Stimulated activated CD4-positive, alpha-beta T cell treated with anti-CD3 and anti-CD28 coated beads, Interleukin-15, amount 100 ng/mL, for 48 hours (primary cell): Measurements from ENCODE around the gene SYT1.
"Not testable (repeated sequence)": the region's sequence is repeated elsewhere in the genome, so short reads cannot be mapped to it uniquely, and the experiment has no call there.

Experiments
- DNase-seq, 2 donors: peaks; one replicate each; pipeline ENCODE4 v3.0.0-alpha.2; 2020; ENCODE audit warnings: low read depth in 2 of 2

Gene SYT1

DNA sequence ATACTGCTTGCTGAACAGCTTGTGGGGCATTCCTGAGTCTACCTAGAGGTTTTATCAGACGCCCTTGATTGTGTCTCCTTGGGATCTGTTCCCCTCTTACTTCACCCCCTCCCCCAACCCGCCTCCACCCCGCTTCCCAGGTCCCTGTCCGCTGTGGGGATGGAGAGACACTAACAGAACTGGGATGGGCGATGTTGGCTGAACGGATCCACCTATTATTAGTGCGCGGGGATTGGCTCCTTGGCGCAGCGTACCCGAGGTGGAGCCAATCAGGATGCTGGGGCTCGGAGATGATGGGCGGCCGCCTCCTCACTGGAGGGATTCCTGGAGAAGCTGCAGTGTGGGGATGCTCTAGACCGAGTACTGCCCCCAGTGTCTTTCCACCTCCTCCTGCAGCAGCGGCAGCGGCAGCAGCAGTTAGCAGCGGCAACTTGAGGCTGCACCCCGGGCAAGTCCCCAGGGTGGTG lies at the start of gene SYT1:
Gene SYT1, plus strand, starts transcription at position 372 of the 467 bp plus-strand sequence.
- DNase-seq = no peak

DNA sequence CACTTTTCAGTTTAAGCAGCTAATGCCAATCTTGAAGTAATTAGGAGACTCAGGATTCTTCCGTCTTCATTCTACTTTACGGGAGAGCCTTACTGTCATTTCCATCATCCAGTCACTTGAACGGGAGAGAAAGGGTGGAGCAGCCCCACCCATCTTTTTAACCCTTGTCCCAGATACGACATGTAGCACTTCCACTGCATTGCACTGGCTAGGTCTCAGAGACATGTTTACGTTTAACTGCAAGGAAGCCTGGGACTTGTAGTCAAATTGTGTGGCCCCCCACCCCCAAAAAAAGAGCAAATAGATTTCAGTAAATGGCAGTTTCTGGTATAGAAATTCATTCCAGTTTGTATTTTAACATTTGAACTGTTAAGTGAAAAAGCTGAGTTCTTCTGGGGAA lies 46.1 kb upstream of the SYT1 start:
- DNase-seq = no peak

DNA sequence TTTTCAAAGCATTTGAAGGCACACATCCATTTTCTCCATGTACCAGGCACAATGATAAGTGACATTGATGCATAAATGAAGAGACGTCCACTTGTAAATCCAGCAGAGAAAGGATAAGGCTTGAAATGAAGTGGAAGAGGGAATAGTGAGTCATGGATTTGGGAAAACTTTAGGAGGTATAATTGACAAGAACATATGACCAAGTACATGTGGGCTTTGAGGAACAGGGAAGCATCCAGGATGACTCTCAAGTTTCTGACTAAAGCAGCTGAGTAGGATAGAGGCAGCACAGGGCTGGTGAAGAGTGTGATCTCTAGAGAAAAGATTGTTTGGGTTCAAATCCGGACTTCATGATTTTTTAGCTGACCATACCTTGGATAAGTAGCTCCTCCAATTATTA lies 43.6 kb upstream of the SYT1 start:
- no peak for DNase-seq

DNA sequence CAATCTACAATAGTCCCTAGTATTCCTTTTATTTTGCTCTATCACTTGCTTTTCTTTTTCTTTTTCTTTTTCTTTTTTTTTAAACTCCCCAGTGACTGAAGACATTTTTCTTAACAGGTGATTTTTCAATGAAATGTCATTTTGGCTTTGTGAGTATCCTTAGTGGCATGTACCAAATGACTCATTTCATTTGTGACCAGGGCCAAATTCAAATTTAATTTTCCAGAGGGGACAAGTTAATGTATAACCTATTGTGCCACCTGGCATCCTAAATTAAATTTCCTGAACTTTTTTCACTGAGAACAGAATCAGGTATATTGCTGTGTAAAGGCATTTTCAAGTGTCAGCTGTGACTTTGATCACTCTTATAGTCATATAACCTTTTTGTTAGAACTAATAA lies 39.7 kb upstream of the SYT1 start:
- DNase-seq = no peak

DNA sequence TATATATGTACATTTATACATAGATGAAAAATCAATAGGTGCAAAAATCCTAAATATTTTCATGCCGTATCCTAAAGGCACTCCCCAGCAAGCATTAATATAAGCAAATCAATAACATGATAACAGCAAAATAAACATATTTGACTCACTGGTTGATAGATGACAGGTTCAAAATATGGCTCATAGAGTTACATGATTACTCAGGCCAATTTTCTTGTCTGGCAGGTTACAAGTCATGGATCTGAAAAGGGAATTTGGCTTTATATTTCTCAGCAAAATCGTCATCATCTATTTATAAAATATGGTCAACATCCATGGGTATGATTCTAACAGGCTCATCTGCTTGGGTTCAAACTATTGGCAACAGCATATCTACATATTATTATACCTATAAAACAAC lies 34.9 kb upstream of the SYT1 start:
- DNase-seq = no peak

DNA sequence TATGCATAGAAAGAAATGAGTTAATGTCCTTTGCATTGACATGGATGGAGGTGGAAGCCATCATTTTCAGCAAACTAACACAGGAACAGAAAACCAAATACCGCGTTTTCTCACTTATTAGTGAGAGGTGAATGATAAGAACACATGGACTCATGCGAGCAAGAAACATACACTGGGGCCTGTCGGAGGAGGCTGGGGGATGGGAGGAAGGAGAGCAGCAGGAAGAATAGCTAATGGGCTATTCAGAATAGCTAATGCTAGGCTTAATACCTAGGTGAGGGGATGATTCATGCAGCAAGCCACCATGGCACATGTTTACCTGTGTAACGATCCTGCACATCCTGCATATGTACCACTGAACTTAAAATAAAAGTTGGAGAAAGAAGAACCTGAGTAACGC lies 29.1 kb upstream of the SYT1 start:
- DNase-seq = no peak

DNA sequence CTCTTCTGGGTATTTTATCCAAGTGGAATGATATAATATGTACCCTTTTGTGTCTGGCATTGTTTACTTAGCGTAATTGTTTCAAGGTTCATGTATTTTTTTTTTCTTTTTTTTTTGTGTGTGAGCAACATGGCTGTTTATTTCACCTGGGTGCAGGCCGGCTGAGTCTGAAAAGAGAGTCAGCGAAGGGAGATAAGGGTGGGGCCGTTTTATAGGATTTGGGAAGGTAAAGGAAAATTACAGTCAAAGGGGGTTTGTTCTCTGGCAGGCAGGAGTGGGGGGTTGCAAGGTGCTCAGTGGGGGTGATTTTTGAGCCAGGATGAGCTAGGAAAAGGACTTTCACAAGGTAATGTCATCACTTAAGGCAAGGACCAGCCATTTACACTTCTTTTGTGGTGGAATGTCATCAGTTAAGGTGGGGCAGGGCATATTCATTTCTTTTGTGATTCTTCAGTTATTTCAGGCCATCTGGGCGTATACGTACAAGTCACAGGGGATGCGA lies 24.0 kb upstream of the SYT1 start:
- not testable (repeated sequence) for DNase-seq

DNA sequence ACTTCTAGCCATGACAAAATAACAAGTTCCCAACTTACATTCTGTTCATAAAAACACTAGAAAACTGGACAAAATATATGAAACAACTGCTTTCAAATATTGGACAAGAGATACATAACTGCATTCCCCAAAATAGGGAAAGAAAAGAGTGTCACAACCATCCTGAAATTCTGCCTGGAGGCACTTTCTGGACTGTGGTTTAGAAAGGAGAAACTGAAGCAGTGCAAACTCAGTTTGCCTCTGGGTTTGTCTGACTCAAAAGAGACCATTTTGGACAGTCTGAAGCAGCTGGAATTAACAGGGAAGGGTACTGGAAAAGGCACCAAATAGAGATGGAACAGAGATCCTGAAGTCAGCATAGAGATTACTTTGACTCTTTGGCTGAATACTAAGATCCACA lies 11.3 kb upstream of the SYT1 start:
- DNase-seq = no peak

DNA sequence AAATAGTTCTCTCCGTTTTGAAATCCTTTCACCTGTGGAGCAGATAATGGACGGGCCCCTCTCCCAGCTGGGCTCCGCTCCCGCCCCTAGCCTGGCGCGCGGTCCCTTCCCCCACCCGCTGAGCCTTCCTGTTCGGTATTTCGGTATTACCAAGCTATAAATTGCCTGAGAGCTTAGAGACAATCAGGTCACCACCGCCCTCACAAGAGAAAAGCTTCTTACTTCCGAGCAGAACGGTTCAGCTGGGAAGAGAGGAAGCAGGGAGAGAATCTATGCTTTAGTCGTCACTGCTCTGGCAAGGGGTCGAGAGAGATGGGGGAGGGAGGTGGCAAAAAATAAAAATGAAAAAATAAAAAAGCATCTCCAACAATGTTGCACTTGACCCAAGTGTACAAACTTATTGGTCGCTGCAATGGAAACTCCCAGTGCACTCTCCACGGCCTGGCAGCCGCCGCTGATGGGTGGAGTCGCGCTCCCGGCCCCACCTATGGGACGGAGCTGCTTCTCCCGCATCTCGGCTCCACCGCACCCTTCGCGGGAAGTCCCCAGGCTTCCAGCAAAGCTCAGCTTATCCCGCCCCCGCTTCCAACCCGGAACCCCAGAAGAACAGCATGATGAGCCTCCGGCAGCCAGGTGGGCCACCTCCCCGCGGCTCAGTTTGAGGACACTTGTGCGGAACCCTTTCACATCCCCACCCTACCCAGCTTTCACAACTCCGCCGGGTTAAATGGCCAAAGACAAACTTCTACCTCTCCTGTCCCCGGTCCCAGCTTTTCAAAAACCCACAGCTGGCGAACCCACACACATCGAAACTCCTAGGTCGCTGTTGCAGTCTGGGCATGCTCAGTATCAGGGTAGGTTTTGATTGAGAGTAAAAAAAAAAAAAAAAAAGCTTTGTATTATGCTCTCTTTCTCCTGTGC lies 832 bp upstream of the SYT1 start:
- DNase-seq = no peak

DNA sequence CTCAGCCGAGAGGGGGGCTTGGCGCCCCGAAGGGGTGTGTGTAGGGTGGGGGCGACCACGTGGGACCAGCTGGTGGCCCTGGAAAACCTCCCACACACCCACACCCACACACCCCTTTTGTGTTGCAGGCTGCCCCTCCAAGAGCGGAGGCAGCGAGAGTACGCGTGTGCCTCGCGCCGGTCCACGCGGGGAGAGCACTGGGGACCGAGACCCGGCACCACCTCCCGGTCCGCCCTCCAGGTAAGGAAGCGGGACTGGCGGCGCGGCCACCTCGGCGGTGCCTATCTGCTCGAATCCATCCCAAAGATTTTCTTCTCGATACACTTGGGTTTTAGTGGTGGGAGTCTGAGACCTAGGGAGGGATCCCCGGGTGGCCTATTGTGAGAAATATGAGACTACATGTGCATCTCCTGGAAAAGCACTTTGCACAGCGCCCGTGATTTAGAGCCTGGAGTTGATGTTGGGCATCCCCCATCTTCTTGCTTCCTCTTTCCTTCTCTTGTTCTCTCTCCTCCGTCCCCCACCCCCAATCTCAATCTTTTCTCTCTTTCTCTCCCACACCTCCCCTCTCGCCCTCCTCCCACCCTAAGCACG lies 393 bp downstream of the SYT1 start:
- DNase-seq = no peak

DNA sequence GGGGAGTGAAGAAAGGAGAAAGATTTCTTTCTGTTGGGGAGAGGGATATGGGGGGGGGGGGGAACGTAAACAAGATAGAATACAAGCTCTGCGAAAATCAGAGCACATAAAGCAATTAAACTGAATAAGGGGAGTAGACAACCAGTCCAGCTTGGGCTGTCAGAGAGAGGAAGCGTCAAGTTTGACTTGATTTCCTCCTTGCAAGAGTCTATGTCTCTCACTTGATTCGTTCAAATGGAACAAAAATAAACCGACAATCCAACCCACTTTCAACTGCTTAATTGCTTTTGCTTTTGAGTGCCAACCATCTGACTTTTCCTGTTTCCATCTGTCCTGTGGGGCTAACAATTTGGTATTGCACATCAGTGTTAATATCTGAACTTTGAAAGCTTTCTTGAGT lies 942 bp downstream of the SYT1 start:
- DNase-seq = no peak

DNA sequence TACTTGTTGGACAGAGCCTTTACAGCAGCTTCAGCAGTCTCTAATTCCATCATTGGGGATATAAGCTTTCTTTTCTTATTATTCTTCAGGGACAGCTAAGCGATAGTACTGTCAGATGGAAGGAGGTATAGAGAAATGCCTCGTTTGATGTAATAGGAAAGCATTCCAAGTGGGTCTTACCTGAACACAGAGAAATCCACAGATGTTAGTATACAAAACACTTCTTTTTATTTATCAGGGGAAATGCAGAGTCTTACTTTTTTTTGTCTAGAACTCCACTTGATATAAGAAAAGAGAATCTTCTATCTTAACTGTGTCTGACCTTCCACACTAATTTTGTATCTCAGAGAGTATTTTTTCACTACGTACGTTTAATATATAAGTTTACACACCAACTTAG lies 1.9 kb downstream of the SYT1 start:
- DNase-seq = no peak

DNA sequence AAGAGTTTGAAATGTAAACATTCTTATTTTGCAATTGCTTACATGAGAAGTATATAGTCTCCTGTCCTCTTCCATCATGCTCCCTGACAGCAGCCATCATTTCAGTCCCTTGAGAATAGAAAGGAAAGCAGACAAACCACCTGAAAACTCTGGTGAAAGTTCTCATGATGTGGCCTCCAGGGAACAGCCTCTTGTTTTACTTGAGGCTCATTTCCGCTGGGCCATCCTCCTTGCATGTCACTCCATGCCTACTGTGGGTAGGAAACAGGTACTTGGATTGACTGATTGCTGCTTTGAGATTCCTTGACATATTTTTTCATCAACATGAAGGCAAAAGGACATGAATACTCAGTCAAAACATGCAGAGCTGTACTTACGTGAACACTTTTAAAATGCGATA lies 6.0 kb downstream of the SYT1 start:
- no peak for DNase-seq

DNA sequence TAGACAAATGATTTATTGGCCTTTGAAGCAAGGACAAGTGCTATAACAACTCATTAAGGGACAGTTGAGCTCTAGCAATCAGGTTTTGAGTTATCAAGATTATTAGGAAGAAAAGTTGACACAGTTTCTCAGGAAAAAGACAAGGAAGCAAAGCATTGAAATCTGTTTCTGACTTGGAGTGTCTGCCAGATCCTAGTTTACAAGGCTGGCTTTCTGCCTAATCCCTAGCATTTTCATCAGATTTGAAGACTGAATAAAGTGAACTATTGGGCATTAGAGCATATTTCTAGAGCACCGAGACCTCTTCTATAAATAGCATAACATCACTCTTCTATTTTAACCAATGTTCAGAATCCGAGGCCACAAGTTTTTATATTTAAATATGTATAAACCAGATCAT lies 7.0 kb downstream of the SYT1 start:
- DNase-seq = no peak

DNA sequence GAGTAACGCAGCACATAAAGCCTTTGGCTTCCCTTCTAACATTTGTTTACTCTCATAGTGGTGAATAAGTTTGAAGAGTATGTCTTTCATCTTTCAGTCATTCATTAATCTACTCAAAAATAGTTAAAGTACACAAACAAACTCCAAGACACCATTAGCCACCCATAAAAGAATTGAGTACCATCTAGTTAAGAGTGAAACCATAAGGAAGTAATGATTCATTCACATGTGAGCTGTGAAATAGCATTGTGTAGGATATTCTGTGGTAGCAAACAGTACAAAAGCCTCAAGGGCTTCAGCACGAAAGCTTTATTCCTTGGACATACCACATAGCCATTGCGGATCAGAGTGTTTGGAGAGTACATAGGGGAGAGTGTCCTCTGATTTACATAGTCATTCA lies 13.9 kb downstream of the SYT1 start:
- DNase-seq = no peak

DNA sequence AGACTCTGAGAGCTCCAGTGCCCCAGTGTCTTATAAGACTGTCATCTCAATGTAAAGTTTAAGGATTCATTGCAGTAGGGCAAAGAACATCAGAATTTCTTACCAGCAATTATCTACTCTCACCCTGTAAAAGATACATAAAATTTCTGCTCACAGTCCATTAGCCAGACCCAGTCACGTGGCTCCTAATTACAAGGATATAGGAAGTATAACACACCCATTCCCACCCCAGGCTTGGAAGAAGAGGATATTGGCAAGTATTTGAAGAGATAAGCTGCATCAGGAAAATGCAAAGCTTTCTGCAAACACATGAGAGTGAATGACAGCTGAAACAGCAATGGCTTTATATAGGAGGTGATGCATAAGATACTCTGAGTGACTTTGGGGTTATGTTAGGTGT lies 14.3 kb downstream of the SYT1 start:
- no peak for DNase-seq

DNA sequence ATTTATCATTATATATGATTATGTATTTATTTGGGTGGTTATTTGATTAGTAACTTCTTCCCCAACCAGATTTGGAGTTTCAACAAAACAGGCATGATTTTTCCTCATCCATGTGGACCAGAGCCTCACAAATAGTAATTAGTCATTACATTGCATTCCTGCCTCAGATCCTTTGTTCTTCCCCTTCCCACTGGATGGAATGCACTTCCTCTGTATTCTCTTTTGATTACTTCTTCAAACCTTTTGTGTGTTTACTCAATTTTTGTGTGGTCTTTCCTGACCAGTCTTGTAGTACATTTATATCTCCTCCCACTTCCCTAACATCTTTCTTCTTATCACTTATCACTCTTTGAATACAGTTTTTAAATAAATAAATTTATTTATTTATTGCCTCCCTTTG lies 15.5 kb downstream of the SYT1 start:
- DNase-seq = no peak

DNA sequence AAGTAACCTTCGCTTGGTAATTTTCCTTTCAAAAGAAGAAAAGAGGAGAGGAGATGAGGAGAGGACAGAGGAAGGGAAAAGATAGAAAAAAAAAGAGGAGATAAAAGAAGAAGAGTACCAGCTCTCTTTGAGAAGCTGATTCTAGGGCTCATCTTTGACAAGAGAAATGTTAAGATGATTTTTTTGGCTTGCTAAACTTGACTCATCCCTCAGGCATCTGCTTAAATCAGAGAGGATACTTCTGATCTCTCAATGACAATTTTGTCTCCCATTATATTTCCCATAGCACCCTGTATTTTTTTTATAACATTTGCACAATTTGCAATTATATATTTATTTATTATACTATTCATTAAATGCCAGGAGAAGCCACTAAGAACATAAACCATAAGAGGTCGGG lies 17.1 kb downstream of the SYT1 start:
- no peak for DNase-seq

DNA sequence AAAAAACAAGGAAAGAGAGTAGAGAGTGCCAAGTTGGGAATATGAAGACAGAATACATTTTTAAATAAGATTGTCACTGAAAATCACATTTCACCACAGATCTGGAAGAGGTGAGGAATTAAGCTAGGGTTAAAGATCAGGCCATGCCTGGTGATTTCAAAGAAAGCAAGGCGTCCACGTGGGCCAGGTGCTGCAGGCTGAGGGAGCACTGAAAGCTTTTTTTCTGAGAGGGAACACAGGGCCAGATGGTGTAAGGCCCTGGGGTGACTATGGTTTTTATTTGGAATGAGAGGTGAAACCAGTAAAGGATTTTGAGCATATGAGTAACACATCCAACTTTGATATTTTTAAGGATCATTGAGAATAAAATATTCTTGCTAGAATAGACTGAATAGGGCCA lies 20.9 kb downstream of the SYT1 start:
- no peak for DNase-seq

DNA sequence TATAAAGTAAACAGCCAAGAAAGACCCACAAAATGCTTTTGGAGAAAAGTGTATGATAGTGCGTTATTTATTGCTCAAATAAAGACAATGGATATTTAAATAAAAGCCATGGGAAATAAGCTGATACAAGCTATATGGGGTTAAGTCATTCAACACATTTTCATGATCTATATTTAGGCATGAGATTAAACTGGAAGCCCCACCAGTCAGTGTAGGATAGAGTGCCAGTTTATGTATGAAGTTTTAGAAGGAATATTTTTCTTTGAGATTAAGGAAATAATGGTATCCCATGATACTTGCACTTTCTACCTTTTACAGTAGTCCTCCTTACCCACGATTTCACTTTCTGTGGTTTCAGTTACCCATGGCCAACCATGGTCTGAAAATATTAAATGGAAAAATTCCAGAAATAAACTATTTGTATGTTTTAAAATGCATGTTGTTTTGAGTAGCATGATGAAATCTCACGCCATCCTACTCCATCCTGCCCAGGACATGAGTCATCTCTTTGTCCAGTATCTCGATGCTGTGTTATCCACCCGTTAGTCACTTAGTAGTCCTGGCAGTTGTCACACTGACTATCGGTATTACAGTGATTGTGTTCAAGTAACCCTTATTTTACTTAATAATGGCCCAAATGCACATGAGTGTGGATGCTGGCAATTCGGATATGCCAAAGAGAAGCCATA lies 22.3 kb downstream of the SYT1 start:
- DNase-seq = no peak

DNA sequence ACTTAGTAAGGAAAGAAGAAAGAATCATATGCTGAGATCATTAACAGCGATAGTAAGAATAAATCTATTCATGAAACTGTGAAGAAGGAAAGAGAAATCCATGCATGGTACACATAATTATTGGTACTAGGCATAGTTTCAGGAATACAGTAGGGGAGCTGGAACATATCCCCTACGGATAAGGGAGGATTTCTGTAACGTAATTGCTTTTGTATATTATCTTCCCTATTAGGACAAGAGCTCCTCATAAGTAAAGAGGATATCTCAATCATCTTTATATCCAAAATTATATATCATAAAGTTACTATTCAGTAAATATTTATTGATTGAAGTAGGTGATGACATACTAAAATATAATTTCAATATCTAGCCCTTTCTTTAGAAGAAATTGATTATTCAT lies 22.9 kb downstream of the SYT1 start:
- DNase-seq = no peak

DNA sequence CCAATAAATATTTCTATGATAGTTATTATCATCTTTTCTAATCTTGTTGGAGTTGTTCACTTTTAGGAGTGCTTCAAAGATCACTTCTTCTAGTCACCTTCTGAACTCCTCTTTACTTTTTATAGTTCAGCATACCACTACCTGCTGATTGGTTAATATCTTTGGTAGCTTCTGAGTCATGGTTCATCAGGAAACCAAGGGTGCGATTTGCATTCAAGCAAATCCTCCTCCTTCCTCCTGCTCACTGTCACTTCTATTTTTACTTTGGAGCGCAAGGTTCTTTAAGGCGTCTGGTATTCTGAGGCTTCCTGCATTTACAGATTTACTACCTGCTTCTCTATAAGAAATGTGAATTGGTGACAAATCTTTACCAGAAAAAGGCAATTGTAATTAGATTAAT lies 24.0 kb downstream of the SYT1 start:
- no peak for DNase-seq
